SK-N-SH treated with all-trans-retinoic acid at 6 μM for 48 hours (cell line): ENCODE results near the gene PER2.

Experiments used
- CSDC2 ChIP-seq: fragments of 250-450 bp; sonication (Bioruptor Pico); IDR thresholded peaks from 2 replicates; pipeline ENCODE4 v1.5.0; 2020; ENCODE audit warnings: mild to moderate bottlenecking, moderate library complexity
- ESRRG ChIP-seq: fragments of 250-450 bp; sonication (Bioruptor Pico); IDR thresholded peaks from 2 replicates; pipeline ENCODE4 v1.6.1; 2021; ENCODE audit warnings: mild to moderate bottlenecking
- OSR1 ChIP-seq: fragments of 250-450 bp; sonication (Bioruptor Pico); IDR thresholded peaks from 2 replicates; pipeline ENCODE4 v1.8.0; 2022; ENCODE audit warnings: moderate library complexity, mild to moderate bottlenecking, inconsistent platforms
- PPARA ChIP-seq: fragments of 250-450 bp; sonication (Bioruptor Pico); IDR thresholded peaks from 2 replicates; pipeline ENCODE4 v1.5.0; 2020; ENCODE audit warnings: mild to moderate bottlenecking, borderline replicate concordance
- RARB ChIP-seq: fragments of 250-450 bp; sonication (Bioruptor Pico); IDR thresholded peaks from 2 replicates; pipeline ENCODE4 v1.8.0; 2021; ENCODE audit warnings: mild to moderate bottlenecking, moderate library complexity
- SNAI2 ChIP-seq: fragments of 250-450 bp; sonication (Bioruptor Pico); IDR thresholded peaks from 2 replicates; pipeline ENCODE4 v1.5.0; 2020; ENCODE audit warnings: mild to moderate bottlenecking, moderate library complexity
- TCF4 ChIP-seq: fragments of 250-450 bp; sonication (Bioruptor Pico); IDR thresholded peaks from 2 replicates; pipeline ENCODE4 v1.8.0; 2021; ENCODE audit warnings: mild to moderate bottlenecking, moderate library complexity, borderline replicate concordance
- ZC3H10 ChIP-seq: fragments of 250-450 bp; sonication (Bioruptor Pico); IDR thresholded peaks from 2 replicates; pipeline ENCODE4 v1.5.1; 2021; ENCODE audit warnings: mild to moderate bottlenecking, moderate library complexity
- ZFP3 ChIP-seq: fragments of 250-450 bp; sonication (Bioruptor Pico); IDR thresholded peaks from 2 replicates; pipeline ENCODE4 v1.5.0; 2020; ENCODE audit warnings: mild to moderate bottlenecking, moderate library complexity
- ZFP30 ChIP-seq: fragments of 450-650 bp; formaldehyde crosslinking; IDR thresholded peaks from 2 replicates; pipeline ENCODE4 v1.5.0; 2022; ENCODE audit warnings: mild to moderate bottlenecking, moderate library complexity
- ZNF565 ChIP-seq: fragments of 450-650 bp; formaldehyde crosslinking; conservative IDR thresholded peaks from 2 replicates; pipeline ENCODE4 v1.5.0; 2020; ENCODE audit warnings: low read depth, mild to moderate bottlenecking, moderate library complexity
- TF ChIP-seq, protein P1 (sequence below): fragments of 250-450 bp; sonication (Bioruptor Pico); IDR thresholded peaks from 2 replicates; pipeline ENCODE4 v1.8.0; 2020; ENCODE audit warnings: mild to moderate bottlenecking, moderate library complexity, borderline replicate concordance
- TF ChIP-seq, protein P2 (sequence below): fragments of 250-450 bp; sonication (Bioruptor Pico); IDR thresholded peaks from 2 replicates; pipeline ENCODE4 v1.5.1; 2020; ENCODE audit warnings: low read depth, mild to moderate bottlenecking, moderate library complexity
- TF ChIP-seq, protein P3 (sequence below): fragments of 250-450 bp; sonication (Bioruptor Pico); IDR thresholded peaks from 2 replicates; pipeline ENCODE4 v1.8.0; 2021; ENCODE audit warnings: low read depth, mild to moderate bottlenecking, moderate library complexity, borderline replicate concordance

GRCh38 chr2:238320648-238321281 lies 32.4 kb upstream of the PER2 start:
- TF ChIP-seq ZFP3 (CRISPR knock-in tag), result no peak
- TF ChIP-seq OSR1, result no peak
- TF ChIP-seq, protein P1, sequence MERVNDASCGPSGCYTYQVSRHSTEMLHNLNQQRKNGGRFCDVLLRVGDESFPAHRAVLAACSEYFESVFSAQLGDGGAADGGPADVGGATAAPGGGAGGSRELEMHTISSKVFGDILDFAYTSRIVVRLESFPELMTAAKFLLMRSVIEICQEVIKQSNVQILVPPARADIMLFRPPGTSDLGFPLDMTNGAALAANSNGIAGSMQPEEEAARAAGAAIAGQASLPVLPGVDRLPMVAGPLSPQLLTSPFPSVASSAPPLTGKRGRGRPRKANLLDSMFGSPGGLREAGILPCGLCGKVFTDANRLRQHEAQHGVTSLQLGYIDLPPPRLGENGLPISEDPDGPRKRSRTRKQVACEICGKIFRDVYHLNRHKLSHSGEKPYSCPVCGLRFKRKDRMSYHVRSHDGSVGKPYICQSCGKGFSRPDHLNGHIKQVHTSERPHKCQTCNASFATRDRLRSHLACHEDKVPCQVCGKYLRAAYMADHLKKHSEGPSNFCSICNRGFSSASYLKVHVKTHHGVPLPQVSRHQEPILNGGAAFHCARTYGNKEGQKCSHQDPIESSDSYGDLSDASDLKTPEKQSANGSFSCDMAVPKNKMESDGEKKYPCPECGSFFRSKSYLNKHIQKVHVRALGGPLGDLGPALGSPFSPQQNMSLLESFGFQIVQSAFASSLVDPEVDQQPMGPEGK (CRISPR knock-in tag), result no peak
- TF ChIP-seq RARB (CRISPR knock-in tag), result no peak
- no peak for TF ChIP-seq TCF4 (CRISPR knock-in tag)
- TF ChIP-seq ZFP30 (CRISPR knock-in tag), result no peak
- TF ChIP-seq ZNF565 (CRISPR knock-in tag), result no peak
- TF ChIP-seq ESRRG (CRISPR knock-in tag), result no peak
- TF ChIP-seq, protein P2, sequence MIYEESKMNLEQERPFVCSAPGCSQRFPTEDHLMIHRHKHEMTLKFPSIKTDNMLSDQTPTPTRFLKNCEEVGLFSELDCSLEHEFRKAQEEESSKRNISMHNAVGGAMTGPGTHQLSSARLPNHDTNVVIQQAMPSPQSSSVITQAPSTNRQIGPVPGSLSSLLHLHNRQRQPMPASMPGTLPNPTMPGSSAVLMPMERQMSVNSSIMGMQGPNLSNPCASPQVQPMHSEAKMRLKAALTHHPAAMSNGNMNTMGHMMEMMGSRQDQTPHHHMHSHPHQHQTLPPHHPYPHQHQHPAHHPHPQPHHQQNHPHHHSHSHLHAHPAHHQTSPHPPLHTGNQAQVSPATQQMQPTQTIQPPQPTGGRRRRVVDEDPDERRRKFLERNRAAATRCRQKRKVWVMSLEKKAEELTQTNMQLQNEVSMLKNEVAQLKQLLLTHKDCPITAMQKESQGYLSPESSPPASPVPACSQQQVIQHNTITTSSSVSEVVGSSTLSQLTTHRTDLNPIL, result no peak
- no peak for TF ChIP-seq ZC3H10
- no peak for TF ChIP-seq PPARA (CRISPR knock-in tag)
- TF ChIP-seq CSDC2 (CRISPR knock-in tag), result no peak
- no peak for TF ChIP-seq SNAI2
- TF ChIP-seq, protein P3, sequence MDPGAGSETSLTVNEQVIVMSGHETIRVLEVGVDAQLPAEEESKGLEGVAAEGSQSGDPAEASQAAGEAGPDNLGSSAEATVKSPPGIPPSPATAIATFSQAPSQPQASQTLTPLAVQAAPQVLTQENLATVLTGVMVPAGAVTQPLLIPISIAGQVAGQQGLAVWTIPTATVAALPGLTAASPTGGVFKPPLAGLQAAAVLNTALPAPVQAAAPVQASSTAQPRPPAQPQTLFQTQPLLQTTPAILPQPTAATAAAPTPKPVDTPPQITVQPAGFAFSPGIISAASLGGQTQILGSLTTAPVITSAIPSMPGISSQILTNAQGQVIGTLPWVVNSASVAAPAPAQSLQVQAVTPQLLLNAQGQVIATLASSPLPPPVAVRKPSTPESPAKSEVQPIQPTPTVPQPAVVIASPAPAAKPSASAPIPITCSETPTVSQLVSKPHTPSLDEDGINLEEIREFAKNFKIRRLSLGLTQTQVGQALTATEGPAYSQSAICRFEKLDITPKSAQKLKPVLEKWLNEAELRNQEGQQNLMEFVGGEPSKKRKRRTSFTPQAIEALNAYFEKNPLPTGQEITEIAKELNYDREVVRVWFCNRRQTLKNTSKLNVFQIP (CRISPR knock-in tag), result no peak
